ENCODE measurements around the gene AGAP1. TPM values are rescaled to one million over a fixed set of nuclear protein-coding genes. Genes with fewer than 3 reads are reported as not detected.

The AGAP1 gene
- total RNA-seq, 1 donor from 2014 or later = 44.0 TPM

DNA sequence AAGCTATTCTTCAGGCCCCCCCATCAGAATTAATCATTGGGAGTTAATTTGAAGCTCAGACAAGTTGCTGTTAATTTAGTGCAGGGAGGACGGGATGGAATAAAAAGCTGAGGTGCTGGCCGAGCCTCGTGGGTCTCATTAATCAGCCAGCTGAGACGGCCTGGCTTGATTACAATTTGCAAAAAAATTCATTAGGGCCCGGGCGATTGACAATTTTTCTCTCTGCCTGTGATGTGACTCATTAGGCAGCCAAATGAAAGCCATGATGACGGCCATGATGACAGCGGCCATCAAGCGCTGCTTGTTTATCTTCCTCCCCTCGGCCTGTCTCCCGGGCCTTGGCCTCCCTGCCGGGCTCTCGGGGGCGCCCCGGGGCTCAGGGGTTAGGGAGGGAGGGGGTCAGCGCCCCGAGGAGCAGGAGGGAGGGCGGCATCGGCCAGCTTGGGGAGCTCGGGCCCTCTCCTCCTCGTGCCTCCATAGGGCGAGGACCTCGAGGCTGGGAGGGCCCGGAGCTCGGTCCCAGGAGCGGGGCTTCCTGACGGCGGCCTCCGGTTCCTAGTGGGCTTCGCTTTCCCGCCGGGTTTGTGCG lies 669.1 kb downstream of the AGAP1 start:
- no peak for DNase-seq (ENCODE audit: low spot score in 2 of 2, unreplicated experiment in 2 of 2)
- H3K9me3 Mint-ChIP-seq = no peaks in the 10 kb centered on the region
- H3K27me3 Mint-ChIP-seq (ENCODE audit: low read depth) = peaks cover 88% of the 10 kb centered on the region
- no peak overlapping the region for H3K27ac Mint-ChIP-seq
- H3K4me1 Mint-ChIP-seq = peaks cover 19% of the 10 kb centered on the region
- no peaks in the 10 kb centered on the region for H3K36me3 Mint-ChIP-seq
- TF ChIP-seq, protein P1, sequence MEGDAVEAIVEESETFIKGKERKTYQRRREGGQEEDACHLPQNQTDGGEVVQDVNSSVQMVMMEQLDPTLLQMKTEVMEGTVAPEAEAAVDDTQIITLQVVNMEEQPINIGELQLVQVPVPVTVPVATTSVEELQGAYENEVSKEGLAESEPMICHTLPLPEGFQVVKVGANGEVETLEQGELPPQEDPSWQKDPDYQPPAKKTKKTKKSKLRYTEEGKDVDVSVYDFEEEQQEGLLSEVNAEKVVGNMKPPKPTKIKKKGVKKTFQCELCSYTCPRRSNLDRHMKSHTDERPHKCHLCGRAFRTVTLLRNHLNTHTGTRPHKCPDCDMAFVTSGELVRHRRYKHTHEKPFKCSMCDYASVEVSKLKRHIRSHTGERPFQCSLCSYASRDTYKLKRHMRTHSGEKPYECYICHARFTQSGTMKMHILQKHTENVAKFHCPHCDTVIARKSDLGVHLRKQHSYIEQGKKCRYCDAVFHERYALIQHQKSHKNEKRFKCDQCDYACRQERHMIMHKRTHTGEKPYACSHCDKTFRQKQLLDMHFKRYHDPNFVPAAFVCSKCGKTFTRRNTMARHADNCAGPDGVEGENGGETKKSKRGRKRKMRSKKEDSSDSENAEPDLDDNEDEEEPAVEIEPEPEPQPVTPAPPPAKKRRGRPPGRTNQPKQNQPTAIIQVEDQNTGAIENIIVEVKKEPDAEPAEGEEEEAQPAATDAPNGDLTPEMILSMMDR (IDR thresholded peaks at IDR 0.05; ENCODE audit: unreplicated experiment) = no peak
- H3K4me3 Mint-ChIP-seq = no peak overlapping the region

DNA sequence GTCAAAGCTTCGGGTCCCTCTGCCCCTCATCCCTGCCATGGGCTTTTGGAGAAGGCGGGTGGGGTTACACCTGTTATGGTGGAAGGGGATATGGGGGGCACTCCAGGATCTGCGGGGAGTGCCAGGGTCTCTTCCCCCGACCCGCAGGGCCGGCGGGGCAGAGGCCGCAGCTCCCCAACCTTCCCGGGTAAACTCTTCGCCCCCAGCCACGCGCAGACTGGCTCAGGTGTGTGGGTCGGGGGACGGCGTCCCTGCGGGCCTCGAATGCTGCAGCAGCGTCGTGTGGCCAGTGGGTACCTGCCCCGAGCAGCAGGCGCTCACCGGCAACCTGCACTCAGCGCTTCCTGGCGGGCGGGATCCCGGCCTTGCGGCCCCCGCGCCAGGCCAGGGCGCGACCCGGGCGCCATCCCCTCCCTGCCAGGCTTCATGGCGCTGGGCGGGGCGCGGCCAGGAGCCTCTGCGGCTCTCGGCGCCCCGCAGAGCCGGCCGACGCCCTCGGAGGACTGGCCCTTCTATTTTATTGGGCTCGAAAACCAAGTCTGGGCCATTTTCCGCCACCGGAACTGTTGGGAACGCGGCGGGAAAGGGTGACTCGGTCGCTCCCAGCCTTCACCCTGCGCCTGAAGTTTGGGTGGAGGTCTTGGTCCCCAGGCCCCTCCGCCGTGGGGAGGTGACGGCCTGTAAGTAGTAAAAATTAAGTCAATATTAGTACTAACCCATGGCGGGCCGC lies 669.8 kb downstream of the AGAP1 start:
- TF ChIP-seq, protein P1 (IDR thresholded peaks at IDR 0.05; ENCODE audit: unreplicated experiment) = no peak
- H3K27ac Mint-ChIP-seq = no peak overlapping the region
- H3K4me3 Mint-ChIP-seq = peak overlapping the region; percentile 40
- peaks cover 20% of the 10 kb centered on the region for H3K4me1 Mint-ChIP-seq
- no peaks in the 10 kb centered on the region for H3K9me3 Mint-ChIP-seq
- peaks cover 84% of the 10 kb centered on the region for H3K27me3 Mint-ChIP-seq (ENCODE audit: low read depth)
- DNase-seq (ENCODE audit: low spot score in 2 of 2, unreplicated experiment in 2 of 2) = no peak
- no peaks in the 10 kb centered on the region for H3K36me3 Mint-ChIP-seq

DNA sequence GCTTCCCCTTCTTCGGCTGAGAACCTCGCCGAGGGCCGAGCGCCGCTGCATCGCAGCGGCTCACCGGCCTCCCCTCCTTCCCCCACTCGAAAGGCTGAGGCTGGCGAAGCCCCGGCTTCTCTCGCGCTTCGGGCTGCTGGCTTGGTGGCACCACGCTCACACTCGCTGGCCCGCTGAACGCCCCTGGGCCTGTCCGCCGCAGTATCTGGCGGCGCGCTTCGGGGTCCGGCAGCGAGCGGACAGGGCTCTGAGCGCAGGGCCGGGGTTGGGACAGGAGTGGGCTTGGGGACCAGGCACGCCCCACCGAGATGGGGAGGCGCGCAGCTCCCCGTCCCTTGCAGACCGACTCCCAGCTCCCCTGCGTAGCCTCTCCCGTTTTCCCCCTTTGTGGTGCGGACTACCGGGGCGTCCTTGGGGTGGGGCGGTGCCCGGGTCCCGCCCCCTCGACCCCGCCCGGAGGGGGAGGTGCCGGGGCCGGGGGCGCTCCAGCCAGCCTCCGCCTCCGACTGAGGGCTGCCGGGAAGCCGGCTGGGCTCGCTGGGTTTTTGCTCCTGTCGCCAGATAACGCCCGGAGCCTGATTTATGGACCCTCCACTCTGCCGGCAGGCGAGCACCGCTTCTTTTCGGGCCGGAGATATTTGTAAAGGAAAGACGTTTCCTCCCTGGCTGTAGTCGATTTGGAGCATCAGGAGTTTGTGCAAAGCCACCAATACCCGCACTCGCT lies 670.5 kb downstream of the AGAP1 start:
- Mint-ChIP-seq H3K4me3 (peak overlapping the region; percentile 60), H3K27ac (no peak overlapping the region), H3K27me3 (ENCODE audit: low read depth) (peaks cover 83% of the 10 kb centered on the region), H3K36me3 (no peaks in the 10 kb centered on the region), H3K9me3 (no peaks in the 10 kb centered on the region), H3K4me1 (peaks cover 24% of the 10 kb centered on the region)
- TF ChIP-seq, protein P1 (IDR thresholded peaks at IDR 0.05; ENCODE audit: unreplicated experiment) = no peak
- peak in 1 of 2 experiments; percentile 64 for DNase-seq (ENCODE audit: low spot score in 2 of 2, unreplicated experiment in 2 of 2)

DNA sequence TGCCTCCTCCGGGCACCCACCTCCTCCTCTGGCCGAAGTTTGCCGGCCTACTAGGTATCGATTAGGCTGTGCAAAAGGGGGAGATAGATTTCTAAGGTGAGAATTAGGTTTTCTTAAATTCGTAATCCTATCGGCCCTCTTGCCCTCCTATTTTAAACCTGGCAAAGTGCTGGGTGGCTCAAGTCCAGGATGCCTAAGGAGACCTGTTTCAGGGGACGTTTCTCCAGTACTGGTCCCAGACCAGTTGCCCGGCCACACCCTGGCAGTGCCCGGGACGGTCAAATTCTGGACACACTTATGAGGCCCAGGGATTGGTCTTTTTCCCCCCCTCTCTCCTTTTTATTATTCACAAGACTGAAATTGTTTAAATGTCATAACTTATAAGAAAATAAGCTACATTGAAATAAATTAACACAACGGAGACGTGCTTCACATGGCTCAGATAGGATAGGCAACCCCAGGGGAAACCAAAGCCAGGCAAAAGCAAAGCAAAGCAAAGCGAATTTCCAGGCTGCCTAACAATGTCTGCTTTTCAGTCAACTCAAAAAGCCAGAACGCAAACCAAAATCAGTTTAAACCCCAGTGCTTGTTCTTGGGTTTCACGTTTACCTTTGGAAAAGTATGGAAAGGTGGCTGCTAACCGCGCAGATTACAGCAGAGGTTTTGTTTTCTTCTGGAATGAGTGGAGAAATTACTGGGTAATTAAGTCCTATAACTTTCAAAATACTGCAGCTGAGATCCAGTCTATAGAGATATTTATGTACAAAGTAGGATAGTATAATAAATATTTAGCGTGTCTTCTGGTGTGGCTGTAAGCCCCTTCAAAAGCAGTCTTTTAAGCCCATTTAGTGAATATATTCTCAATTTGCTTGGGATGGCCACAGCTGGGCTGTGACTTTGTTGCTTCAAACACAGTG lies 671.3 kb downstream of the AGAP1 start:
- TF ChIP-seq, protein P1 (IDR thresholded peaks at IDR 0.05; ENCODE audit: unreplicated experiment) = no peak
- H3K27me3 Mint-ChIP-seq (ENCODE audit: low read depth) = peaks cover 85% of the 10 kb centered on the region
- no peaks in the 10 kb centered on the region for H3K36me3 Mint-ChIP-seq
- H3K4me1 Mint-ChIP-seq = peaks cover 32% of the 10 kb centered on the region
- no peaks in the 10 kb centered on the region for H3K9me3 Mint-ChIP-seq
- peak overlapping the region; percentile 60 for H3K4me3 Mint-ChIP-seq
- H3K27ac Mint-ChIP-seq = no peak overlapping the region
- DNase-seq (ENCODE audit: low spot score in 2 of 2, unreplicated experiment in 2 of 2) = no peak

Data from mesothelial cell of epicardium (in vitro differentiated cells).